WTC11 (cell line): Measurements from ENCODE around the gene PDCD1.

Source experiments
- CTCF ChIP-seq: fragments of 200-600 bp; IDR thresholded peaks from 2 replicates; pipeline ENCODE4 v1.8.0; 2022; ENCODE audit warnings: antibody characterized with exemption
- GABPB1 ChIP-seq: sonication (generic); formaldehyde crosslinking; IDR thresholded peaks from 2 replicates; pipeline ENCODE4 v1.8.1; 2023; ENCODE audit warnings: mild to moderate bottlenecking, missing genetic modification reagents
- ZNF317 ChIP-seq: sonication (generic); formaldehyde crosslinking; IDR thresholded peaks from 2 replicates; pipeline ENCODE4 v1.8.1; 2023; ENCODE audit warnings: low read depth, mild to moderate bottlenecking, moderate library complexity, missing genetic modification reagents, borderline replicate concordance
- TF ChIP-seq, protein P1 (sequence below): sonication (generic); formaldehyde crosslinking; IDR thresholded peaks from 2 replicates; pipeline ENCODE4 v1.8.1; 2023; ENCODE audit warnings: mild to moderate bottlenecking, moderate library complexity, missing genetic modification reagents

DNA sequence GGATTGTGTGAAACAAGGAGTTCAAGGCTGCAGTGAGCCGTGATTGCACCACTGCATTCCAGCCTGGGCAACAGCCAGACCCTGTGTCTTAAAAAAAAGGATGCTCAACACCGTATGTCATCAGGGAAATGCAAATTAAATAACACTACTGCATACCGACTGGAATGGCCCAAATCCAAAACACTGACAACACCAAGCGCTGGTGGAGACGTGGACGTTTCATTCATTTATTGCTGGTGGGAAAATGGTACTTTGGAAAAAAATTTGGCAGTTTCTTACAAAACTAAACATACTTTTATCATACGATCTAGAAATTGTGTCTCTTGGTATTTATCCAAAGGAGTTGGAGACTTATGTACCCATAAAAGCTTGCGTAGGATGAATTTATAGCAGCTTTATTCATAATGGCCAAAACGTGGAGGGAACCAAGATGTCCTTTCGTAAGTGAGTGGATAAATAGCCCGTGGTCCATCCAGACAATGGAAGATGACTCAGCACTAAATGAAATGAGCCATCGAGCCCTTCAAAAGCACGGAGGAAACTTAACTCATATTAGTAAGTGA, 25.5 kb downstream of the PDCD1 start:
- no peak for TF ChIP-seq CTCF
- TF ChIP-seq ZNF317, result no peak
- TF ChIP-seq, protein P1, sequence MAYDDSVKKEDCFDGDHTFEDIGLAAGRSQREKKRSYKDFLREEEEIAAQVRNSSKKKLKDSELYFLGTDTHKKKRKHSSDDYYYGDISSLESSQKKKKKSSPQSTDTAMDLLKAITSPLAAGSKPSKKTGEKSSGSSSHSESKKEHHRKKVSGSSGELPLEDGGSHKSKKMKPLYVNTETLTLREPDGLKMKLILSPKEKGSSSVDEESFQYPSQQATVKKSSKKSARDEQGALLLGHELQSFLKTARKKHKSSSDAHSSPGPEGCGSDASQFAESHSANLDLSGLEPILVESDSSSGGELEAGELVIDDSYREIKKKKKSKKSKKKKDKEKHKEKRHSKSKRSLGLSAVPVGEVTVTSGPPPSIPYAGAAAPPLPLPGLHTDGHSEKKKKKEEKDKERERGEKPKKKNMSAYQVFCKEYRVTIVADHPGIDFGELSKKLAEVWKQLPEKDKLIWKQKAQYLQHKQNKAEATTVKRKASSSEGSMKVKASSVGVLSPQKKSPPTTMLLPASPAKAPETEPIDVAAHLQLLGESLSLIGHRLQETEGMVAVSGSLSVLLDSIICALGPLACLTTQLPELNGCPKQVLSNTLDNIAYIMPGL (CRISPR knock-in tag), result no peak
- no peak for TF ChIP-seq GABPB1 (CRISPR knock-in tag)
